GM21381 (cell line): ENCODE results near the gene ANKRD35.
"Not testable (repeated sequence)": the region's sequence is repeated elsewhere in the genome, so short reads cannot be mapped to it uniquely, and the experiment has no call there.

ENCODE experiments used
- ATAC-seq: cut with Tn5 transposase; IDR thresholded peaks from one replicate; pipeline ENCODE4 v1.9.1; 2021; ENCODE audit warnings: mild to moderate bottlenecking, moderate library complexity; ENCODE audit not compliant: unreplicated experiment

ANKRD35 gene

DNA sequence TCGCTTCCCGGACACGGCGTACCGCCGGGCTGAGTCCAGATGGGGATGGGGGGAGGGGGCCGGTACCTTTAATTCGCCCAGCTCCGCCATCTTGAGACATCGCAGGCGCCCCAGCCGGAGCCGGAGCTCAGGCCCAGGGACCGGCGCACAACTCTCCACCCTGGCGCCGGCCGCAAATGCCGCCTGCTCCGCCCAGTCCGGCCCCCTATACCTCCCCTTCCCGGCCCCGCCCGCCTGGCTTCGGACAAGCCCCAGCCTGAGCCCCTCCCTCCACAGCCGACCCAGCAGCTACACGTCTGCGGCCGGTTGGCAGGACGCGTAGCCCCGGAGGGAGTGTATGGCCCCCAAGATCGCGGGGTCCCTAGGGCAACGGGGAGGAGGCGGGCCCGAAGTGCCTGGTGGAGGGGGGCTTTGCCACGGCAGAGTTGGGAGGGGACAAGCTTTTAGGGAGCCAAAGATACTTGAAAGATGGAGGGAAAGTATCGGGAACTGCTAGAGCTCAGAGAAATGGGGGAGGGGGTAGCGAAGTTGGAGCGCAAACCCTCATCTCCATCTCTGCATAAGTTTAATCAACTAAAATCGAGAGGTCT is 26.7 kb downstream of the ANKRD35 start, which contains the start of gene PIAS3:
Gene PIAS3, minus strand, starts transcription at position 181 of the 590 bp plus-strand sequence. Its CDS starts 91 bp downstream, at position 90.
- ATAC-seq: peak; percentile 83

DNA sequence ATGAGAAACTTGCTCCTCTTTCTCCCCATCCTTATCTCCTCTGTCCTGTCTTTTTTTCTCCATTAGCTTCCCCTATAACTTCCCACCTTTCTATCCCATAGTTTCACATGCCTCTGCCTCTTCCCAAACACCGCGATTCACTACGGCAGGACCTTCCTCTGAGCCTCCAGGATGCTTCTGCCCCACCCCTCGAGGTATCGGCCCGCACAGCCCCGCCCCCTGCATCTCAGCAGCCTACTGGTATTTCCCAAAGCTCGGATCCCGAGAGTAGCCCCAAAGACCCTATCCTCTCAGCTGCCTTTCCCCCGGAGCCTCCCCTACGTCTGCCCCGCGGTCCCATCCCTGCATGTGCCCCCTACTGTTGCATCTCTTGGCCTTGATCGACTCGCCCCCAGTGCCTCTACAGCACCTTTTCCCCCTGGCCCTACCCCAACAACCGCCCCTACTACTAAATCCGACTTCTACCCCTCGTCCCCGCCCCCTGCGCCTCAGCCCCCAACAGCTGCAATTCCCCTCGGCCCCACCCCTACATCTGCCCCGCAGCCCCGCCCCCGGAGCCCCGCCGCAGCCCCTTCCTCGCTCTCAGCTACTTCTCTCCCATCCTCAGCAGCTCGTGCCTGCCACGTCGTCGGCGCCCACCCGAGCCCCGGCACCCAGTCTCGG is 27.3 kb downstream of the ANKRD35 start:
- ATAC-seq: no peak

DNA sequence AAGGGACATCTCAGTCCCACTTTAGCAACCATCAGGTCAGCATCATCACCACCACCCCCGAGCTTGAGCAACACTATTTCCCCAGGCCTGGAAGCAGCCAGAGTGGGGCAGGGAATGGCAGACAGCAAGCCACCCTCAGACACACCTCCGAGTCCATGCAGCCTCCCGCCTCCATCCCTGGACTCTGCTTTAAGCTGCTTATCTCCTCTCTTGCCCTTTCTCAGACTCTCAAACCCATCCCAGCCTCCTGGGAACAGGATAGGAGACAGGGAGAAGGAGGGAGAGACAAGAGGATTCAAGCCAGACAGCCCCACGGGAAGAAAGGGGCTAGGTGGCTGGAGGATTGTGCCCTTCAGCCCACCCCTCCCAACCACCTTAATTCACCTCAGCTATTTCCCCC is 28.5 kb downstream of the ANKRD35 start:
- no peak for ATAC-seq

DNA sequence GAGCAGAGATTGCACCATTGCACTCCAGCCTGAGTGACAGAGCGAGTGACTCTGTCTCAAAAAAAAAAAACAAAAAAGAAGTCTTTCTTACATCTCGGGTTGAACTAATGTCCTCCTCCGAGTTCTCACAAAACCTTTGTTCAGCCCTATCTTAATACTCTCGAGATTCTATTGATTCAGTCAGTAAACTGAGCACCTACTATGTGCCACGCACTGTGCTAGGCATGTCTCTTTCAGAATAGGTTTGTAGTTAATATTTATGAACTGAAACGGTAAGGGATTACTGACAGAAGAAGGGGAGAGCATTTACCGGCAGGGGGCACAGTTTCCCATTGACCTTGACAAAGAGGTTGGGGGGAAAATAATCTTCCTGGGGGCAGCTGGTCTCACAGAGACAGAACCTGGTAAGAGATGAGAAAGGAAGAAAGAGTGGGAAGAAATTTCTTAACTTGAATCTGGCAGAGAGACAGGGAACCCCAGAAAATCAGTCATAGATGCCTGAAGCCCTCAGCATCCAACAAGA is 30.2 kb downstream of the ANKRD35 start:
- ATAC-seq: no peak

DNA sequence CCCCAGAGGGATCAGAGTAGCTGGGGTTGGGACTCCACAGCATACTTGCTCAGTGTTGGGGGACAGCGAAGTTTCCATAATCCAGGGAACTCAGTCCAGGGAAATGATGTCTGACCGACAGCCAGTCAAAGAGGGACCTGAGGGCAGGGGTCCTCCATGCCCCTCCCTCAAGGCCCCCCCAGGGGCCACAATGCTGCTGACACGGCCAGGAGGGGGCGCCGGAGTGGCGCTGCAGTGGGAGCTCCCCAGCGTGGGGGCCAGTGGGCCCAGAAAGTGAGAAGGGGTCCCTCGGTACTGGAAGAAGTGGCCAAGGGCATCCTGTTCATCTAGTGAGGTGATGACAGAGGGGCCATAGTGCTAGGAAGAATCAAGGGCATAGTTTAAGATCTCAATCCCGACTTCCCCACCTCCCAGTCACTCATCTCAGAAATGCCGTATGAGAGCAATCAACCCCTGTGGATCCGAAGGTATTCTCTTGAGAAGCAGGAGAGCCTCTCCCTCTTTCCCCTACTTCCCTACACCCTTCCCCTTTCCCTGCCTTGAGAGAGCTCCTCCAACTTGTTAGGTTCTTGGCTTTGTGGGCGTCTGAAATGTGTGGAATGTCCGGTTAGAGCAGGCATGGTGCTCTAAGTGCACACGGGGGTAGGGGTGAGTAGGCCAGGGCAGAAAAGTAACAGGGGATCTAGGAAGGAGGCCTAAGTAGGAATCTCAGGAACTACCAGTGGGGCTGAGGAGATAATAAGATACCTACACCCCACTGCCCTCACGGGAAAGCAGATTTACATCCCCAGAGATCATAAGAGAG is 36.1 kb downstream of the ANKRD35 start:
- no peak for ATAC-seq

- no peak for ATAC-seq
Observed at GRCh38 chr1:145847827-145848226, 37.8 kb downstream of the ANKRD35 start.

DNA sequence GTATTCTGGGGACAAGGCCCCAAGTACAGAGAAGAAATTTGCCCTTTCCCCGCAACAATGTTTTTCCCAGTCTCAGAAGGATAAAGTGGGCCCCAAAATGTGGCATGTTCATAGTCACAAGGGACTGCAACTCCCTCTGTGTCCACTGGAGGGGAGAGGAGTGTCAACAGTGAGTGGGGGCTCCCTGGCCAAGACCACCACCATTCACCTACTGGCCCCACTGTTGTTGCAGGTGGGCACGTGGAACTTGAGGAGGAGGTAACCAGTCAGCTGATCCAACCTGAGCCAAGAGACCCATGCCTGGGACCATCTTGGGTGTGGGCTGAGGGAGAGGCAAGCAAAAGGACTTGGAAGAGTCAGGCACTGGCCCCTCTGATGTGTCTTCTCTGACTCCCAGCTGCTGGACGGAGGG is 39.5 kb downstream of the ANKRD35 start:
- no peak for ATAC-seq

GRCh38 chr1:145845514-145846161 is 40.0 kb downstream of the ANKRD35 start, which contains the start of gene NUDT17:
Gene NUDT17, plus strand, starts transcription at chr1:145845630. Its CDS starts 11 bp downstream, at chr1:145845641.
- ATAC-seq: peak; percentile 61

DNA sequence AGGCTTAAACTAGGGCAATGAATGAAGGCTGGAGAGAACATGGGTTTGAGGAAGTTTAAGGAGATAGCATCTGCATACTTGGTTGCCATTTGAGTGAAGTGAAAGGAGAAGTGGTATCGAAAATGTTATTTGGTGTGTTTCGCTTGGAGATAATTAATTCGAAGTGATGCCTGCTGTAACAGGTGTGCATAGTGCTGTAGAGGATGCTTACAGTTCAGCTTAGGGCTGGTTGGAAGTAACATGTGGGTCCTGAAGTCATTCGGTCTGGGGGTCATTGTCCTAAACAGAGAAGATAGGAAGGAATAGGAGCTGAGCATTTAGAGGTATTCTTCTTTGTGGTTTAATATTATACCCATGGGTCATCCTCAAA is 40.5 kb downstream of the ANKRD35 start:
- ATAC-seq: peak; percentile 72

DNA sequence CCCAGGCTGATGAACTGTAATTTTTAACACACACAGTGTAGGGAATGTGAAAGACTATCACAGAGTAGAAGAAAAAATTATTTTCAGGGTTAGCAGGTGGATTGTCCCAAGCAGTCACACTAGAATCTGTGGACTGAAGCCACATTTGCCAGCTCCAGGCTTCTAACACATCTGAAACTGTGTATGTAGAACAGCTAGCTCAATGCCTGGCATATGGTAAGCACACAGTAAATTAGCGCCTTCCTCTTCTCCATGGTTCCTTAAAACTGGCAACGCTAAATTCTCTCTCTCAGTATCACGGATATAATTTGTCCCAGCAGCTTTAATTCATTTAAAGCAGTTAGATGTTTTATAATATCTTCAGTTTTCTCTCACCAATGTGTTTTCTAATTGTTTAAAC is 42.6 kb downstream of the ANKRD35 start:
- ATAC-seq: no peak

DNA sequence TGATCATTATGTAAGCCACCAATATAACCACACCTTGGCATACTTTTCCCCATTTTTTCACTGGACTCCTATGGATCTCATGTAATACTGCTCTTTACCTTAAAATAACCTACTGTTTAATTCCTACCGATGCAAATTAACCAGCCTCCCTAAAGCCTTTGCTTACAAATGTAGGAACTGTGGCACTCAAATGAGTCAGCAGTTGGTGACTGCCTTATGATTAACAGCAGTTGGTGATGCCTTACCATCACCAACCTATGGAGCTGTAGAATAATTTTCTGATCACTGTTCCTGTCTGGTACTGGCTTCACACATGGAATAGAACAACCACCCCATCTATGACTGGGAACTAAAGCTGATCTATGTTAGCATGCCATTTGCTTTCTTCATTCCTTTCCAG is 48.0 kb downstream of the ANKRD35 start:
- no peak for ATAC-seq

DNA sequence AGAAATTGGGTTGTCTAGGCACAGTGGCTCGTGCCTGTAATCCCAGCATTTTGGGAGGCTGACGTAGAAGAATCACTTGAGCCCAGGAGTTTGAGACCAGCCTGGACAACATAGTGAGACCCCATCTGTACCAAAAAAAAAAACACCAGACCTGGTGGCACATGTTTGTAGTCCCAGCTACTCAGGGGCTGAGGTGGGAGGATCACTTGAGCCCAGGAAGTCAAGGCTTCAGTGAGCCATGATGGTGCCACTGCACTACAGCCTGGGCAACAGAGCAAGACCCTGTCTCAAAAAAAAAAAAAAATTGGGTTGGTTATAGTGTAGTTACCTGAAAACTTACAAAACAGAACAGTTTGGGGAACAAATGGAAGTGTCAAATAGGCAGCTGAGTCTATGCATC is 54.9 kb downstream of the ANKRD35 start:
- not testable (repeated sequence) for ATAC-seq

DNA sequence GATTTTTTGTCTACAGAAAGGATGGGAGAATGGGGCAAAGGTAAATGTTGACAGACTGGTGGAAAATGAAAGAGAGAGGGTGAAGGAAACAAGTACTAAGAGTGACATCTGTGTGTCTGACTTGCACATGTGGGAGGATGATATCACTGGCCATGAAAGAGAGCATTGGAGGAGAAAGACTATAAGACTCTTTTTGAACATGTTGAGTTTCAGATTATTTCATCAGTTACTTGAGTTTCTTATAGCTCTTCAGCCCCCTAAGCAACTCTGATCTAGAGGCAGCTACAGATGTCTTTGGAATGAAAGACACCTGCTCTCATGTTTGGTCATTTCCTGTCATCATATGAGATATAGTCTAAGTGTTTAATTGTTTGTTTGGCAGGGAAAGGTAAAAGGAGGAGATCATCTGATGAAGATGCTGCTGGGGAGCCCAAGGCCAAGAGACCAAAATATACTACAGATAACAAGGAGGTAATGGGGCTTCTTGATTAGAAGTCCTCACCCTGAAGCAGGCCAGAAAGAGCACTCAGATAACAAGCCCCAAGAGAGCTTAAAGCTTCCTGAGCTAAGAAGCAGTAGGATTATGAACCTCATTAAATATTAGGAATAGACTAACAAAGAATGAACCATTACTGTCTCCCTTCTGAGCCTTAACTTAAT is 57.2 kb downstream of the ANKRD35 start:
- ATAC-seq: no peak

DNA sequence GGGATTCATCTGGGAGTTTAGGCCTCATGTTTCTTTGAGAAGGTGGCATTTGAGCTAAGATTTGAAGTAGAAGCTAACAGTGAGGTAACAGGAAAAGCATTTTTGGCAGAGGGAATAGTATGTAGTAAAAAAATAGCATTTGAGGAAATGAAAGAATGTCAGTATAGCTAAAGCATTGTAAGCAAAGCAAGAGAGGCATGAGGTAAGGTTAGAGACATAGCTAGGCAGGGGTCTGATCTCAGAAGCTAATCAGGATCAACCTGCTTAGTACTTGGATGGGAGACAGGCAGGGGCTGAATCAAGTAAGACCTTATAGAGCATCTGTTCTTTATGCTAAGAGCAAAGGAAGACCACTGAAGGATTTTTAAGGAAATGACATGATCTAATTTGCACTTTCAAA is 57.7 kb downstream of the ANKRD35 start:
- ATAC-seq: no peak

DNA sequence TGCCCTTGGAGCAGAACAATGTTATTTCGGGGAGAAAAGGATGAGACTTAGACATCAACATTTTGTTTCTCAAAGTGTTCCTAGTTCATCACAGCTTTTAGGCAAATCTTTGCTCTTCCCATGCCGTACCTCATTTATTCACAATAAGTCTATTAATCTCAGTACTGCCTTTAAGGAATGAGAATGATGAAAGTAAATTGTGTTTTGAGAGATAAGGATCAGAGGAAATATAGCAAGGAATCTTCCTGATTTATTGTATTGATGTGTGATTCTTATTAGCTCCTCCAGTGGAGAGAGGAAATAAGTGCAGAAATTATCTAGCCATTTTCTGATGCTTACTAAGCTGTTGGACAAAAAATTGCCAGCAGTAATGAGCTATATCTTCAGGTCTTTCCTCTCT is 59.6 kb downstream of the ANKRD35 start:
- no peak for ATAC-seq

DNA sequence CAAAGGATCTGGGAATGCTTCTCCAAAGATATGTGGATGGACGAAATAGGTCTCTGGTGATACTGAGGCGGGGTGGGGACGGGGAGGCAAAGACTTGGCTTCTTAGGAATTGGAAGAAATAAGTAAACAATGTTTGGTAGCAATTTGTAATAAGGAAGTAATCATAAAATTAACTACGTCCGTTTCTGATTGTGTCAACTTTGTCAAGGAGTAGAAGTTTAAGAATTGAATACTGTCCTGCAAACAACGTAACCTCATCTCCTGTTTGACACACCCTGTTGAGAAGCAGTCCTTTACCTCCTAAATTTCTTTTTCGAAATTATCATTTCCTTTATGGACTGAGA is 61.2 kb downstream of the ANKRD35 start:
- no peak for ATAC-seq

GRCh38 chr1:145823565-145824498 is 61.8 kb downstream of the ANKRD35 start, which contains the start of the genes POLR3C and RNF115:
Gene POLR3C, plus strand, starts transcription at chr1:145824200. Its CDS starts 1,577 bp downstream, at chr1:145825777.
Gene RNF115, minus strand, starts transcription at chr1:145824095. Its CDS starts 222 bp downstream, at chr1:145823873.
- ATAC-seq: peak; percentile 88

DNA sequence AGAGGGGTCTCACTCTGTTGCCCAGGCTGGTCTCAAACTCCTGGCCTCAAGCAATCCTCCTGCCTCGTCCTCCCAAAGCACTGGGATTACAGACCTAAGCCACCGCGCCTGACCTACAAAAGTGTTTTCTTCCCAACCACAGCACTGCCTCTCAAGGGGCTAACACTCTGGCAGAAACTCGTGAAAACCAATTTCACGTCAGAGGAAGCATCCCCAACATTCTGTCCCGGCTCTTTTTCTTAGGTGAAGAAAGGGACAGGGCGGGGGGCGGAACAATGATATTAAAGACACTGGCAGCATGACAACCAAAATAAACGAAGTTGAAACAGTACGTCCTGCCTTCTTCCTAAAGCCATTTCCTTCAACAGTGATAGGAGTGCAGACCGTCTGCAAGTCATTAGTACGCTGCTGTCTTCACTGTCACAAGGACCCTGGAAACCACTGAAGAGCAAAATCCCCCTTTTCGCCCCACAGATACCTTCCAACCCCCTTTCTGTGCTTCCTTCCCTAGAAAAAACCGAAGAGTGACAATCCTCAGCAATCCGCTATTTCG is 62.8 kb downstream of the ANKRD35 start:
- not testable (repeated sequence) for ATAC-seq

DNA sequence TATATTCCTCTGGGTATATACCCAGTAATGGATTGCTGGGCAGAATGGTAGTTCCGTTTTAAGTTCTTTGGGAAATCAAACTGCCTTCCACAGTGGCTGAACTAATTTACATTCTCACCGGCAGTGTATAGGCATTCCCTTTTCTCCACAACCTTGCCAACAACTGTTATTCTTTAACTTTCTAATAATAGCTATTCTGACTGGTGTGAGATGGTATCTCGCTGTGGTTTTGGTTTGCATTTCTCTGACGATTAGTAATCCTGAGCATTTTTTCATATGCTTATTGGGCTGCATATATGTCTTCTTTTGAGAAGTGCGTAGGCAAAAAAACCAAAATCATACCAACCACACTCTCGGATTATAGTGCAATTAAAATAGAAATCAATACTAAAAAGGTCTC is 67.6 kb downstream of the ANKRD35 start:
- ATAC-seq: peak; percentile 48
